SK-N-DZ (cell line): ENCODE data around the gene POC1A.
"Not testable (repeated sequence)": the region's sequence is repeated elsewhere in the genome, so short reads cannot be mapped to it uniquely, and the experiment has no call there.

Source experiments
- DNase-seq: peaks from one replicate; pipeline ENCODE4 v3.0.0-alpha.2; 2015; ENCODE audit warnings: low spot score

The POC1A gene

DNA sequence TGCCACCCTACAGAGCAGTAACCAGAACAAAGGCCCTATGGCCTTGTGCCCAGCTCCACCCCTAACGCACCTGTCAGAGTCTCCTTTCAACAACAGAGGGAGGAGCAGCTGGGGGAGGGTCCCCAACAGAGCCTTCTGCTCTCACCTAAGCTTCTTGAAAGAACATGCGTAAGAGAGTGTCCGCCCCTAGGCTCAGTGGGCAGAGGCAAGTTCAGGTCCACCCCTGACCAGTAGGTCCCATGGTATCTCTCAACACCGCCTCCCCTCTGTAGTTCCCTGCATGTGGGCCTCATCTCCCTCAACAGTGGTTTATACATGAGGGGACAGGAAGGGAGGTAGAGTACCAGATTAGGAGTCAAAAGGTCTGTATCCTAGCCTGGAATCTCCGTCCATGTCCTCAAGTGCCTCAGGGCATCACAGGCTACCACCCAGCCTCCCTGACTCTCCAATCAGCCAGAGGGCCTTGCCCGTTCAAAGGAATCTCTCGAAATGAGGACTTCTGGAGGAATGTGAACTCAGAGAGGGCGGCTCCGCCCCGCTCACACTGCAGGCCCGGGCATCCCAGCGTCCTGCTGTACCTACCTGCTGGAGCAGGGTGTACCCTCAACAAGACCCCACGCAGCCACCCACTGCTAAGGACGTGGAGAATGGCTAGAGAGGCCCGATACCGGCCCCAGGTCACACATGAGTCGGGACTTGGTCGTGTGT, 680 bp downstream of the POC1A start:
- DNase-seq = peak; percentile 26

DNA sequence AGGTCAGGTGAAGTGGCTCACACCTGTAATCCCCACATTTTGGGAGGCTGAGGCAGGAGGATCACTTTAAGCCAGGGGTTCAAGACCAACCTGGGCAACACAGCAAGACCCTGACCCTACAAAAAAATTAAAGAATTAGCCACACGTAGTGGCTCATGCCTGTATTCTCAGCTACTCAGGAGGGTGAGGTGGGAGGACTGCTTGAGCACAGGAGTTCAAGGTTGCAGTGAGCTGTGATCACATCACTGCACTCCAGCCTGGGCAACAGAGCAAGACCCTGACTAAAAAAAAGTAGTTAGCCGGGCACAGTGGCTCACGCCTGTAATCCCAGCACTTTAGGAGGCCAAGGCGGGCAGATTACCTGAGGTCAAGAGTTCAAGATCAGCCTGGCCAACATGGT, 2.2 kb downstream of the POC1A start:
- not testable (repeated sequence) for DNase-seq

DNA sequence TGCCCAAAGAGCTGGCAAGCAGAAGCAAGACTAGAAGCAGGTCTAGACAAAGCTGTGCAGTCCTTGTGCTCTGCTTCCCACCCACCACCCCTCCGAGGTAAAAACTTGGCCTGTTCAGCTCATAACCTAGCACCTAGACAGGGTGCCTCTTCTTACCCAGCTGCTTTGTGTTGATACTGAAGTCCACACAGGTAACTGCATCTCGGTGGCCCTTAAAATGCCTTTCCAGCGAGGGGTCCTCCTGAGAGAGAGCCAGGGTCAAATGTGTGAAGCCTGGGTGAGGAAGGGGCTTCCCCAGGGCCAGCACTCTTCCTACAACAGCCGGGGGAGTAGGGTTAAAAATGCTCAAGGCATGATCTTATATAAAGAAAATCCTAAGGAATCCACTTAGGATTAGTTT, 3.4 kb downstream of the POC1A start:
- DNase-seq = no peak

DNA sequence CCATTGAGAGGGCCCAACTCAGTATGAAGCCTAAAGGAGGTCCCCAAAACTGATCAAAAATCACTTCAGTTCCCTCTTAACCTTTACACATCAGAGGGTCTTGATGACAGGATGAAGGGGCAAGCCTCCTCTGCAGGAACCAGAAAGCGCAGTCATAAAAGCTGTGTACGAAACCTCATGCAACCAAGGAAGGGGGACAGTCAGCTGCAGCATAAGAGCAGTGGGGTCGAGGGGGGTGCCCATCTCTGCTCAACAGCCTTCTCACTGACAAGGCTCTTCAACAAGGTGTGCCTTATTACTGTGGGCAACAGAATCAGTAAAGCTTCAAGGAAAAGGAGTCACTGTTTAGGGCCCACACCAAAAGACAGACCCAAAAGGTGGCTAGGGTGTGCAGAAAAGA, 3.9 kb downstream of the POC1A start:
- no peak for DNase-seq

DNA sequence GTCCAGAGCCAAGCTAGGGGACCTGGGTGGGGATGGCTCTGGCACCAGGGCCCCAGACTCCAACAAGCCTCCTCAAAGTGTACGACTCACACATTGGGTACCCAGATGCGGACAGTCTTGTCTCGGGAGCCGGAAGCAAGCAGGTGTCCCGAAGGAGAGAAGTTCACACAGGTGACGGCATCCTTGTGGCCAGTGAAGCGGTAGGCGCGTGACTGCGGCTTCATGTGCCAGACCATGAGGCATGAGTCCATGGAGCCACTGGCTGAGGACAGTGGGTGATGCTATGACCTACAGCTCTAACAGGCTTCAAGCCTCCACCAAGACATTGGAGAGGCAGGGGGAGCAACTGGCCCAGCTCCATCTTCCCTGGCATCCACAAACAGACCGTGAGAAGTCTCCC, 4.5 kb downstream of the POC1A start:
- DNase-seq = no peak

DNA sequence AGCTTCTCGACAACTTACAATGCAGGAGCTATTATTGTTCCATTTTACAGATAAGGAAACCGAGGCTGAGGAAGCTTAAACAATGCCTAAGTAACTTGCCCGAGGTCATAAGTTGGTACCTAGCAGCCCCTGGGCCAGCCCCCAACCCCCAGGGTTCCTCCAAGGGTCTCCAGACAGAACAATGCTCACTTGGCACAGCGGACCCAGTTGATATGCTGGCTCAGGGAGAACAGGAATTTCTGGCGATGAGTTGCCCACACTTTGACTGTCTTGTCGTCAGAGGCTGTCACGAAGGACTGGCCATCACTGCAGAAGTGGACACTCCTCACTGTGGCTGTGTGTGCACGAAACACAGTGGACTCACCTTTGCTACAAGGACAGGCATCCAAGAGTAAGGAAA, 5.2 kb downstream of the POC1A start:
- no peak for DNase-seq

DNA sequence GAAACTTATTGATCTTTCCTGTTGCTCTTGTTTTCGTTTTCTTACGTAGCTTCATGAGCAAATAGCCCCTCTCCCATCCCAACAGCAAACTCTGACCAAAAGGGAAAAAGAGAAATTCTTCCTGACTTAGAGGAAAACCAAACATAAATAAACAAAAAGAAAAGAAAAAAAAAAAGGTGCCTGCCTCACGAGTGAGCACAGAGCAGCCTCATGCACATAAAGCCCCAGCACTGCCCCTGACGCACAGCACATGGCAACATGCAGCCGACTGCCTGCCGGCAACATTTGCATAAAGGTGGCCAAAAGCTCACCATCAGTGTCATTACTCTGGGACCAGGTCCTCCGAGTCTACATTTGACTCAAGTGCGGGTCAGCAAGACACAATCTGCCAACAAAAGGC, 6.4 kb downstream of the POC1A start:
- DNase-seq = no peak

DNA sequence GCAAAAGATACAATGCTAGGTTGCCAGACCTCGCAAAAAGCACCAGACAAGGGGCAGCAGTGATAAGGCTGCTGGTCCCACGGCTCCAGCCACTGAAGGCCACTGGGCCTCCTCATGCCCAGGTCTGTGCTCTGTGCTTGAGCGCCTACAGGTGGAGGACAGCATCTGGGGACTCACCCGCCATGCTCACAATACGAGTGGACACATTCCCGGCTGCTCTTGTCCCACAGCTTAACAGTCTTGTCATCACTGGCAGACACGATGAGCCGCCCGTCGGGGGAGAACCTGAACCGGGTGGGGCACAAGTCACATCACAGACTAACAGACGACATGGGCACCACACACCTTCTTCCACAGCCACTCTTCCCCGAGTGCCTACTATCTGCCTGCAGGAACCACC, 7.4 kb downstream of the POC1A start:
- no peak for DNase-seq

DNA sequence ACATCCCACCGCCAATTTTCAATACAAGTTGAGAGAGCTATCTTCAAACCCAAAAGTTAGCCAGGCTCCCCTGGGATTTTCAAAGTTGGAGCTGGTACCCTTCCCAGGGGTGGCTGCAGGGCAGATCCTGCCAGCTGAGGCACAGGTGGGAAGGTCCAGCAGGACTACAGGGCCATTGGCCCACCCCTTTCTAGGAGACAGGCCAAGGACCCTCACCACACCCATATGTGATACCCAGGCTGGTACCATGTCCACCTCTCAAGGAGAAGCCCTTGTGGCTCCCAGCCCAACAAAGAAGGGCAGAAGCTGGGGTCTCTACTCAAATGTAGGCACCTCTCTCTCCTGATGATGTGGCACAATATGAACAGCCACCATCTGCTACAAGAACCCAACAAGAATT, 8.0 kb downstream of the POC1A start:
- no peak for DNase-seq

DNA sequence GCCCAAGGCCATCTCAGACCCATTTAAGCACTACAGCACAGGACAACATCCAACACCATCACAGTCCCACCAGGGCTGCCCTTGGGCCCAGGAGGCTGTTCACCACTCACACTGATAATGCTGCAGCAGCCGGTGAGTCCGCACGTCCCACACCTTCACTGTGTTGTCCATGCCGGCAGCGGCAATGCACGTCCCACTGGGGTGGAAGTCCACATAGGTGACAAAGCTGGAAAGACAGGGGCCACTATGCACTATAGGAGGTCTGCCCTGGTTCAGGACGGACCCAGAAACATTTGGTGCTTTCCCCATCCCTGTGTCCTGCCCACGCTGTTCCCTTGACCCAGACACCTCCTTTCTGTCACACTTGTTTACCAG, 8.5 kb downstream of the POC1A start:
- DNase-seq = no peak

DNA sequence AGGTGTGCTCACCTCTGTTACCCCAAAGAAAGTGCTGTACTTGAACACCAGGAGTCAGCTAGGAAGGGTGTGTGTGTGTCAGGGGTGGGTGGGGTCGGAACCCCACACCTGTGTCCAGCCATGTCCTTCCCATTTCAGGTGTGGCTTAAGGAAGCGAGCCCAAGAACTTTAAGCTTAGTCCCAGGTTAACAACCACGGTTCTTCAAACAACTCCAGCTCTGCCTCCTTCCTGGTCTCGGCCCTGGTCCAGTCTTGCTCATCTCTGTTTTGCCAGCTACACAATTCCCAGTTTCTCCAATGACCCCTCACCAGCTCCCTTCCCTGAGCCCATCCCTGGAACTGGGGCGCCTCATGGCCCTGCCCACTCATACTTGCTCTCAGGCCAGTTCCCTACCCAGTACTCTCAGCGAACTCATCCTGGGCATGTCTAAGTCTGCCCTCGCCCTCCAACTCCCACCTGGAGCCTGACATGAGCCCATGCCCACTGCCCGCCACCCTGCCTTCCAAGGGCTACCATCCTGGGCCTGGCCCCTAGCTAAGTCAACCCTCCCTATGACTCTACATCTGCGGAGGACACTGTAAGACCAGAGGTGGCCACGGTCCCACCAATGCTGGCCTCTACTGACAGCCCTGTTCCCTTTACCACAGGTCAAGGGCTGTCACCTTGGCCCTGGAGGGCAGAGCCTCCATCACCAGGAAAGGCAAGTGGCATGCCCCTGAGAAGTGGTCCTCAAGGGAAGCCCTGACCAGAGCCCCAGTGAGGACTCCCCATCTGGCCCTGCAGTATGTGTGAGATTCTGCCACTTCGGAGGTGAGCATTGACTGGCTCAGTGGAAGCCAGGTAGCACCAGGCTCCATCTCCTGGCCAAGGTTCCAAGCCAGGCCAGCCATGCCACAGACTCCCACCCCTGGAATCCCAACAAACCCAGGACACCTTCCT, 9.2 kb downstream of the POC1A start:
- no peak for DNase-seq

DNA sequence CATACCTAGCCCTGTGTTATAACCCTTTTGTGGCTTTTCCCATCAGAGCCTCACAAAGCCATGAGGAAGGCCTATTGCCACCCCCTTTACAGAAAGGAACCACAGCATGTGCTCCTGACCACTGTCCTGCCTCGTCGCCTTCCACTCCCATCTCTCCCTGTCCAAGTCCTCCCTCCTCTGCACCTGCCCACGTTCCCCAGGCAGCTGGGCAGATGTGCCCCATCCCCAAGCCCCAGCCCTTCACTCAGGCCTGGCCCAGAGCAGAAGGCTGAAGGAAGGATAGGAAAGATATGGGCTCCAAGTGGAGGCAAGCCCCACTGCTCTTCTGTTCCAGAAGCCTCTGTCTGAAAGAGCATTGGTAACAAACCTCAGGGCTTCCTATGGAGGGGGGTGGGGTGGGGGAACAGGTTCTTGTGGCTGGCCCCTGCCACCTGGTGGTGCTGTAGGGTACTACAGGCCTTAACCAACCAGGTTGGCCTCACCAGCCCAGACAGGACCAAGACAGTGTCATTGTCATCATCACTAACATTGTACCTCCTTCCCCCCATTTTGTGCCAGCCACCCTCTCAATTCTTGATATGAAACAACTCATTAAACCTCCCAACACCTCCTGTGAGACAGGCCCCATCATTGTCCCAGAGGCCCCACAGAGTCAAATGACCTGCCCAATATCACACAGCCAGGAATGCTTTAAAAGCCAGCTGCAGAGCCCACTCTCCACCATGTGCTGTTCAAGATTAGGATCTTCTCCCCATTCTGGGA, 10.0 kb downstream of the POC1A start:
- DNase-seq = peak; percentile 44

DNA sequence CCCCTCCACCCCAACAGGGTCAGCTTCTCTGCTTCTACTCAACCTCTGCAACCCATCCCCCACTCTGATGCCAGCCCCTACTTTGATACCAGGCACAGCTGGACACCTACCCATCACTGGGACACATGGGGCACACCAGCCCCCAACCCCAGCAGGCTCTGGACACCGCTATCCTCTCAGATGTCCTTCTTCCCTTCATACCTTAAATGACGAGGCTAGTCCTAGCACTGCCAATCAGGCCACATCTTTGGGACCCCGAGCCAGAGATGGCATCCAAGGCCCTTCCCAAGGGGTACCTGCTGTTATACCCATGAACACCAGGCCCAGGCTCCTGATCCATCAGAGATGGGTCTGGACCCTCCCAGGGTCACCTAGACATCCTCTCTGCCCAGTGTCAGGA, 10.6 kb downstream of the POC1A start:
- DNase-seq = no peak

DNA sequence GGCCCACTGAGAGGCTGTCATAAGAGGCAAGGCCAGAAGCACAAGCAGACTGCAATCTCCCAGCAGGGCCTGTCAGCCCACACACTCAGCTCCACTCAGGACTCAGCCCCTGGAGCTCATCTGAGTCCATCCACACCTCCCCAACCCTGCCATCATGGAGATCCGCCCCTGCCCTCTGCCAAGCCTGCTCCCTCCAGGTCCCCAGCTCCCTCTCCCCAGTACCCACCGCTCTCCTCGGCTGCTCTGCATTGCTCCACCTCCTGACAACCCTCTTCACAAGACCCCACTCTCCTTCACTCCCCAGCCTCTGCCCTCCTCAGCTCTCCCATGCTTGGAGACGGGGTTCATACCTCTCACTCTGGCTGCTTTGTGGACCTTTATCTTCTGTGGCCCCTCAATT, 11.1 kb downstream of the POC1A start:
- no peak for DNase-seq

DNA sequence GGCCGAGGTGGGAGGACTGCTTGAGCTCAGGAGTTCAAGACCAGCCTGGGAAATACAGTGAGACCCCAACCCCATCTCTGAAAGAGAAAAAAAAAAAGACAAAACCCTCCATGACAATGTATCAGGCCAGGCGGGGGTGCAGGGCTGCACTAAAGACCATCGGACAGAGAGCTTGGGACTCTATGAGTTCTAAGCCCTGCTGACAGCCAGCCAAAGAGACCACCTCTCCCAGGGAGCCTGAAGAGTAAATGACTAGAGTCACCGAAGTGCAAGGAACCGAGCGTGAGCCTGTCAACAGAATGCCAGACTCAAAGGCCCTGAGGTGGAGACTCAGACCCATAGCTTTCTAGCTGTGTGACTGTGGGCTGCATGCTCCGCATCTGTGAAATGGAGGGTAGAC, 12.5 kb downstream of the POC1A start:
- no peak for DNase-seq

DNA sequence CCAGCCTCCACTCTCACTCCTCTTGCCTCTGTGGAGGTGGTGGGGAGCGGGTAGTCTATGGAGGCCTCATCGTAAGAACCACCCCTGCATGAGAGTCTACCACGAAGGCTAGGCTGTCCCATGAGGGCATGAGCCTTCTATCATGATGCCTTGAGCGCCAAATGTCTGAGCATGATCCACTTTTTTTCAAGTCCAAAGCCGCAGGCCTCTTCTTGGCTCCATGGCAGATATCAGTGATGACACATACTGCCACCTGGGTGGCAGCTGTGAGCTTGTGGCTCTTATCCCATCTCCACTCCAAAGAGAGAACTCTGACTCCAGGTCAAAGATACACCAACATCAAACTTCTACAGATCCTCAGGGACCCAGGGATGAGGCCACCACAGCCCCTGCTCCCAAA, 13.5 kb downstream of the POC1A start:
- DNase-seq = no peak

DNA sequence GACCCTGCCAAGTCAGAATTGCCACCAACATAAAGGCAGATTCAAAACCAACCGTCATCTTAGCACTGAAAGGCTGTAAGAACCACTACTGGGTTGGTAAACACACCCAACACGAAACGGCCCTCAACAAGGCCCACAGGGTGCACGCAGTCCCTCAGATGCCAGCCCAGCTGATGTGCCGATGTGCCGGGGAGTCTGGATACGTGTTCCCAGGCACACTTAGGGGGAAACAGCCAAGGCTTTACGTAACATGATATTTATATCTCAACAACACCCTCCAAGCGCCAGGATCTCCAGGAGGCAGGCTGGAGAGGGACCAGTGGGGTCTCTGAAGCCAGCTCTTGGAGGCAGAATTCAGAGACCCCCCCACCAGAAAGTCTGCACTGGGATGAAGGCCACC, 14.2 kb downstream of the POC1A start:
- no peak for DNase-seq

DNA sequence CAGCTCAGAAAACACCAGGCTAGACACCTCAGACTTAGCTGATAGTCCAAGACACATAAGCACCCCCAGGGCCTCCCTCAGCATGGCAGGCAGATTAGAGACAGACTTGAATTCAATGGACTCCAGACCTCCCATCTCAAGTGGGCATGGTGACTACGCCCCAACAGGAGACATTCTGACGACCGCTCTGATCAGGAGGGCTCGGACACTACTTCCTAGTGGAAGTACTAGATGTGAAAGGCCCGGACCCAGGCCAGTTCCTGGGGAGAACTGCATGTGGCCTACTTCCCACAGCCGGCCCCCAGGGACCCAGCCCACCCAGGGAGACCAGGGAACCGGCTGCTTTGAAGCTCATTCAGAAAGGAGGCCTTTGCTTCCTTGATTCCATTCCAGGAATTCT, 16.9 kb downstream of the POC1A start:
- DNase-seq = no peak

DNA sequence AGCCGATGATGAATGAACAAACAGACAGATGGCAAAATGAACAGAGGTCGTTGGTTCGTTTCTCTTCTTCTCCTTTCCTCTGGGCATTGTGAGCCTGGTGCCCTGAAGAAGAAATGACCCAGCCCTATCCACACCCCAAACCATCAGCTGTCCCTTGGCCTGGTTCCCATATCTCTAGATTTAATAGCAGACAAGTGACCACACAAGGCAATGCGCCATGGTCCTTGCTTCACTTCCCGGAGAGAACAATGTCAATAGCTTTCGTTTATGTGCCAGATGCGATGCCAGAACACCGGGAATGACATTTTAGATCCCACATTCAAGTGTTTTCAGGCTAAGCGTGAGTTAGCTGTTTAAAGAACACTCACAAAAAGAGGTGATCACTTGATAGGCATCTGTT, 17.7 kb downstream of the POC1A start:
- no peak for DNase-seq

DNA sequence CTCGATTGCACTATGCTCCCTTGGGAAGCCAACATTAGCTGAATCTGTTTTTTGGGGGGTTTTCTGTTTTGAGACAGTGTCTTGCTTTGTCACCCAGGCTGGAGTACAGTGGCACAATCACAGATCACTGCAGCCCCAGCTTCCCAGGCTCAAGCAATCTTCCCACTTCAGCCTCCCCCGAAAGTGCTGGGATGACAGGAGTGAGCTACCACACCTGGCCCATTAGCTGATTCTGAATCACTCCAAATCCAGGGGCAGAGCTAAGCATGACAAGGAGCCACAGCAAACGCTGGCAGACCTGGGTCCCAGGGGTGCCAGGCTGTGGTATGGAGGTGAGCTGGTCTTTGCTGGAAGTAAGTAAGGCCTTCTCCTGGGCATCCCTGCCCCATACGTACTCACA, 18.9 kb downstream of the POC1A start:
- DNase-seq = no peak

DNA sequence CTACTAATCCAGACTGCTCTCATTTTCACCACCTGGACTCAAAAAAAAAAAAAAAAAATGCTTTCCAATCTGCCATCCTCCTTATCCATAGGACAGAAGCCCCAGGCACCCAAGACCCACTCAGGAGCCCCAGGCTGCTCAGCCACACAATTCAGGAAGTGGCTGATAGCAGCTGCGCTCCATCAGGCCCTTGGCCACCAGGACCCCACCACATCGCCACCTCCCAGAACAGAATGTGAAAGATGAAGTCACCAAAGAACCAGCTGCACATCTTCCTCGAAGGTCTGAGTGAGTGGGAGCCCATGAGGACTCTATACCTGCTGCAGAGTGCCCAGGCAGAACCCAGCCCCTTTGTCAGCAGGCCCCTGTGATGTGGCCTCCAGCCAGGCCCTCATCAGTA, 19.5 kb downstream of the POC1A start:
- DNase-seq = no peak

DNA sequence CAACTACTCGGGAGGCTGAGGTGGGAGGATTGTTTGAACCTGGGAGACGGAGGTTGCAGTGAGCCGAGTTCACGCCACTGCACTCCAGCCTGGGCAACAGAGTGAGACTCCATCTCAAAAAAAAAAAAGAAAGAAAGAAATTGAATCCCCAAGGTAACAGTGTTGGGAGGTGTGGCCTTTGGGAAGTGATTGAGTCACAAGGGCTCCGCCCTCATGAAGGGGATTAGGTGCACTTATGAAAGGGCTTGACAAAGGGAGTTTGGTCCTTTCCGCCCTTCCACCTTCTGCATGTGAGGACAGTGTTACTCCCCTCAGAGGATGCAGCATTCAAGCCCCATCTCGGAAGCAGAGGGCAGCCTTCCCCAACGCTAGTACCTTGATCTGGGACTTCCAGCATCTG, 21.3 kb downstream of the POC1A start:
- DNase-seq = no peak

DNA sequence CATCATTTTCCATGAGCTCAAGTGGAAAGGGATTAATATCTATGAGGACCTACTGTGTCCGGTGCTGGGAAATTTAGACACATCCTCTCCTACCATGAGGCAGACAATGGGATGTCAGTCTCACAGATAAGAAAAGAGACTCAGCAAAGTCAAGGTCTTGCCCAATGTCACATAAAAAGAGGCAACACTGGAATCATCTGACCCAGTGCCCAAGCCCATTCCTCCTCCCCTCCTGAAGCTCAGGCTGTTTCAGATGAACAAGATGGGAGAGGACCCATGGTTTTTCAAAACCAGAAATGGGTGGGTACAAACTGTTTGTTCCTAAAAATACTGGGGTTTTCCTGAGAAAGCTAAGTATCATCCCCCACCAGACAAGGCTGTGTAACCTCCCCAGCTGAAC, 22.2 kb downstream of the POC1A start:
- no peak for DNase-seq
